Renal pelvis (tissue), 12 donors: ENCODE results near the gene KRI1. TPM values are rescaled to one million over a fixed set of nuclear protein-coding genes. Genes with fewer than 3 reads are reported as not detected.

Experiments
- DNase-seq: peaks from one replicate; pipeline ENCODE4 v3.0.0-alpha.2; 2013
- long read RNA-seq, 16 experiments: transcript quantifications; one replicate each; lab custom pipeline, GENCODE V29; 2026
- polyA plus RNA-seq, 3 donors: library from polyadenylated mRNA; unstranded; fragments of 120-200 nt; gene quantifications; one replicate each; pipeline ENCODE4 v1.2.1, GENCODE V29; 2013; ENCODE audit not compliant: insufficient read length in 3 of 3

Gene KRI1
- polyA plus RNA-seq: 10 to 100 TPM; 31.4 to 39.5 (median 38.4) TPM
- long read RNA-seq, donor 1, partial matches to known transcripts: 0 of 5 reads
- long read RNA-seq, donor 1, other reads (novel, unspliced or antisense): 0 of 5 reads
- long read RNA-seq, donor 2, partial matches to known transcripts: 0 of 4 reads
- long read RNA-seq, donor 2, other reads (novel, unspliced or antisense): 0 of 4 reads
- long read RNA-seq, donor 3, partial matches to known transcripts: 0 of 1 reads
- long read RNA-seq, donor 3, other reads (novel, unspliced or antisense): 0 of 1 reads
- long read RNA-seq, donor 4, partial matches to known transcripts: 0 of 4 reads
- long read RNA-seq, donor 4, other reads (novel, unspliced or antisense): 0 of 4 reads
- long read RNA-seq, donor 5: 0 reads
- long read RNA-seq, donor 6: 0 reads
- long read RNA-seq, donor 7, partial matches to known transcripts: 36 of 42 reads
- long read RNA-seq, donor 7, other reads (novel, unspliced or antisense): 6 of 42 reads
- long read RNA-seq, donor 8, partial matches to known transcripts: 0 of 1 reads
- long read RNA-seq, donor 8, other reads (novel, unspliced or antisense): 0 of 1 reads
- long read RNA-seq, donor 9, partial matches to known transcripts: 24 of 26 reads
- long read RNA-seq, donor 9, other reads (novel, unspliced or antisense): 0 of 26 reads
- long read RNA-seq, donor 10, partial matches to known transcripts: 0 of 3 reads
- long read RNA-seq, donor 10, other reads (novel, unspliced or antisense): 0 of 3 reads
- long read RNA-seq, donor 11: 0 reads
- long read RNA-seq, donor 12, transcript KRI1-201 (19 exons, 3,023 nt): major isoform, 10 of 10 reads
- long read RNA-seq, donor 12, partial matches to known transcripts: 0 of 10 reads
- long read RNA-seq, donor 12, other reads (novel, unspliced or antisense): 0 of 10 reads
- long read RNA-seq, donor 13, partial matches to known transcripts: 0 of 4 reads
- long read RNA-seq, donor 13, other reads (novel, unspliced or antisense): 0 of 4 reads
- long read RNA-seq, donor 14: 0 reads
- long read RNA-seq, donor 15: 0 reads
- long read RNA-seq, donor 16, partial matches to known transcripts: 0 of 1 reads
- long read RNA-seq, donor 16, other reads (novel, unspliced or antisense): 0 of 1 reads

GRCh38 chr19:10565567-10566407 is at the start of gene KRI1:
Gene KRI1 (minus strand): TSS chr19:10566010. CDS start chr19:10565999, 11 bp downstream.
- DNase-seq: peak; percentile 96

- no peak for DNase-seq
Measured at GRCh38 chr19:10612499-10613119, 46.8 kb upstream of the KRI1 start.

GRCh38 chr19:10611907-10612306 is 46.1 kb upstream of the KRI1 start:
- DNase-seq: no peak

GRCh38 chr19:10604460-10604980 is 38.7 kb upstream of the KRI1 start:
- no peak for DNase-seq

GRCh38 chr19:10603873-10604459 is 38.2 kb upstream of the KRI1 start:
- DNase-seq: no peak

- DNase-seq: no peak
Measured at GRCh38 chr19:10603084-10603872, 37.5 kb upstream of the KRI1 start.

- DNase-seq: peak; percentile 73
Measured at GRCh38 chr19:10602330-10603083, 36.7 kb upstream of the KRI1 start.

GRCh38 chr19:10601999-10602329 is 36.2 kb upstream of the KRI1 start:
- DNase-seq: no peak

GRCh38 chr19:10600149-10600548 is 34.3 kb upstream of the KRI1 start:
- no peak for DNase-seq

GRCh38 chr19:10593820-10594637 is 28.2 kb upstream of the KRI1 start:
- DNase-seq: no peak

- no peak for DNase-seq
Measured at GRCh38 chr19:10593148-10593547, 27.3 kb upstream of the KRI1 start.

- DNase-seq: no peak
Measured at GRCh38 chr19:10587839-10588150, 22.0 kb upstream of the KRI1 start.

- no peak for DNase-seq
Measured at GRCh38 chr19:10587022-10587838, 21.4 kb upstream of the KRI1 start, which contains the start of gene AP1M2. Gene AP1M2 (minus strand): TSS chr19:10587312. CDS start chr19:10587231, 81 bp downstream.

GRCh38 chr19:10586396-10586795 is 20.6 kb upstream of the KRI1 start:
- DNase-seq: no peak

- no peak for DNase-seq
Measured at GRCh38 chr19:10583036-10583776, 17.4 kb upstream of the KRI1 start.

GRCh38 chr19:10582091-10582490 is 16.3 kb upstream of the KRI1 start:
- no peak for DNase-seq
